Activated naive CD8-positive, alpha-beta T cell treated with anti-CD3 and anti-CD28 coated beads, Interleukin-2, amount 50 U/mL, for 24 hours (primary cell): Measurements from ENCODE around the gene RHOXF1.
A peak's percentile ranks its signal among the peaks of the same experiment; 100 is the strongest.
"Not testable (repeated sequence)": the region's sequence is repeated elsewhere in the genome, so short reads cannot be mapped to it uniquely, and the experiment has no call there.

Experiments used
- ATAC-seq: fragments of 150-1000 bp; cut with Tn5 transposase; one replicate; pipeline ENCODE4 v1.10.0; 2021
- DNase-seq: peaks from one replicate; pipeline ENCODE4 v3.0.0; 2021
- H3K27ac Mint-ChIP-seq: one replicate; pipeline ENCODE4 v1.8.0; 2021; ENCODE audit warnings: mild to moderate bottlenecking, mixed read lengths
- H3K27me3 Mint-ChIP-seq: one replicate; pipeline ENCODE4 v1.8.0; 2021; ENCODE audit warnings: mixed read lengths
- H3K36me3 Mint-ChIP-seq: one replicate; pipeline ENCODE4 v1.8.0; 2021; ENCODE audit warnings: low read depth, mixed read lengths
- H3K4me1 Mint-ChIP-seq: one replicate; pipeline ENCODE4 v1.8.0; 2021; ENCODE audit warnings: mixed read lengths
- H3K4me3 Mint-ChIP-seq: one replicate; pipeline ENCODE4 v1.8.0; 2021; ENCODE audit warnings: mild to moderate bottlenecking, moderate library complexity, mixed read lengths
- H3K9me3 Mint-ChIP-seq: one replicate; pipeline ENCODE4 v1.8.0; 2021; ENCODE audit warnings: mixed read lengths

Gene RHOXF1

GRCh38 chrX:120115438-120115963, at the start of gene RHOXF1:
Gene RHOXF1, minus strand, starts transcription at chrX:120115913. Its CDS starts 51 bp downstream, at chrX:120115862.
- no peaks in the 10 kb centered on the region for H3K9me3 Mint-ChIP-seq
- no peak within 1 kb of the TSS for H3K4me3 Mint-ChIP-seq
- H3K36me3 Mint-ChIP-seq = no peaks in the 10 kb centered on the region
- no peaks in the 10 kb centered on the region for H3K27me3 Mint-ChIP-seq
- no peak for DNase-seq
- H3K4me1 Mint-ChIP-seq = no peaks in the 10 kb centered on the region
- no peak within 1 kb of the TSS for H3K27ac Mint-ChIP-seq
- no peak for ATAC-seq

- not testable (repeated sequence) for H3K27me3 Mint-ChIP-seq, H3K27ac Mint-ChIP-seq, H3K4me3 Mint-ChIP-seq, H3K4me1 Mint-ChIP-seq, ATAC-seq, H3K36me3 Mint-ChIP-seq, H3K9me3 Mint-ChIP-seq, DNase-seq
These were observed 43.4 kb upstream of the RHOXF1 start for GRCh38 chrX:120159086-120159485.

GRCh38 chrX:120158313-120158712, 42.6 kb upstream of the RHOXF1 start, which contains the start of gene RHOXF2:
Gene RHOXF2, plus strand, starts transcription at chrX:120158613. Its CDS starts 138 bp downstream, at chrX:120158751.
- H3K27ac Mint-ChIP-seq, DNase-seq, ATAC-seq, H3K36me3 Mint-ChIP-seq, H3K4me1 Mint-ChIP-seq, H3K27me3 Mint-ChIP-seq, H3K4me3 Mint-ChIP-seq, H3K9me3 Mint-ChIP-seq: not testable (repeated sequence)

- DNase-seq, H3K27ac Mint-ChIP-seq, H3K27me3 Mint-ChIP-seq, ATAC-seq, H3K4me3 Mint-ChIP-seq, H3K9me3 Mint-ChIP-seq, H3K36me3 Mint-ChIP-seq: not testable (repeated sequence)
- peaks cover 12% of the 10 kb centered on the region for H3K4me1 Mint-ChIP-seq
These were observed 34.5 kb upstream of the RHOXF1 start for GRCh38 chrX:120150109-120150744.

- H3K4me3 Mint-ChIP-seq = no peak overlapping the region
- H3K27ac Mint-ChIP-seq = no peak overlapping the region
- ATAC-seq (no peak), DNase-seq (no peak)
- peaks cover 24% of the 10 kb centered on the region for H3K4me1 Mint-ChIP-seq
- H3K27me3 Mint-ChIP-seq = no peaks in the 10 kb centered on the region
- H3K9me3 Mint-ChIP-seq = peaks cover 5% of the 10 kb centered on the region
- peaks cover 7% of the 10 kb centered on the region for H3K36me3 Mint-ChIP-seq
These were observed 31.8 kb upstream of the RHOXF1 start for GRCh38 chrX:120147537-120147936.

GRCh38 chrX:120146323-120146722, 30.6 kb upstream of the RHOXF1 start:
- not testable (repeated sequence) for H3K9me3 Mint-ChIP-seq, H3K27me3 Mint-ChIP-seq, H3K36me3 Mint-ChIP-seq, DNase-seq, ATAC-seq, H3K4me3 Mint-ChIP-seq, H3K27ac Mint-ChIP-seq
- H3K4me1 Mint-ChIP-seq = peaks cover 26% of the 10 kb centered on the region

GRCh38 chrX:120145295-120145925, 29.7 kb upstream of the RHOXF1 start:
- no peak for DNase-seq
- Mint-ChIP-seq H3K27ac (no peak overlapping the region), H3K27me3 (no peaks in the 10 kb centered on the region), H3K36me3 (peaks cover 7% of the 10 kb centered on the region), H3K4me3 (no peak overlapping the region), H3K9me3 (peaks cover 5% of the 10 kb centered on the region), H3K4me1 (peaks cover 26% of the 10 kb centered on the region)
- ATAC-seq = no peak

- ATAC-seq (no peak), DNase-seq (no peak)
- peak overlapping the region; percentile 18 for H3K27ac Mint-ChIP-seq
- peaks cover 26% of the 10 kb centered on the region for H3K4me1 Mint-ChIP-seq
- peaks cover 7% of the 10 kb centered on the region for H3K36me3 Mint-ChIP-seq
- peak overlapping the region; percentile 38 for H3K4me3 Mint-ChIP-seq
- H3K27me3 Mint-ChIP-seq = no peaks in the 10 kb centered on the region
- H3K9me3 Mint-ChIP-seq = peaks cover 5% of the 10 kb centered on the region
These were observed 28.6 kb upstream of the RHOXF1 start for GRCh38 chrX:120144178-120144844.

- ATAC-seq (no peak), DNase-seq (no peak)
- peaks cover 16% of the 10 kb centered on the region for H3K4me1 Mint-ChIP-seq
- H3K9me3 Mint-ChIP-seq = no peaks in the 10 kb centered on the region
- no peaks in the 10 kb centered on the region for H3K36me3 Mint-ChIP-seq
- no peaks in the 10 kb centered on the region for H3K27me3 Mint-ChIP-seq
- no peak overlapping the region for H3K27ac Mint-ChIP-seq
- no peak overlapping the region for H3K4me3 Mint-ChIP-seq
These were observed 24.7 kb upstream of the RHOXF1 start for GRCh38 chrX:120140293-120140981.

- Mint-ChIP-seq H3K36me3 (no peaks in the 10 kb centered on the region), H3K27me3 (no peaks in the 10 kb centered on the region), H3K4me1 (peaks cover 2% of the 10 kb centered on the region), H3K4me3 (no peak overlapping the region), H3K27ac (no peak overlapping the region), H3K9me3 (no peaks in the 10 kb centered on the region)
- ATAC-seq (no peak), DNase-seq (no peak)
These were observed 21.7 kb upstream of the RHOXF1 start for GRCh38 chrX:120137439-120137838.

- peaks cover 2% of the 10 kb centered on the region for H3K4me1 Mint-ChIP-seq
- ATAC-seq (no peak), DNase-seq (no peak)
- H3K27me3 Mint-ChIP-seq = no peaks in the 10 kb centered on the region
- H3K36me3 Mint-ChIP-seq = no peaks in the 10 kb centered on the region
- no peaks in the 10 kb centered on the region for H3K9me3 Mint-ChIP-seq
- H3K4me3 Mint-ChIP-seq = no peak overlapping the region
- H3K27ac Mint-ChIP-seq = no peak overlapping the region
These were observed 21.1 kb upstream of the RHOXF1 start for GRCh38 chrX:120136840-120137239.

- Mint-ChIP-seq H3K4me3 (no peak overlapping the region), H3K4me1 (no peaks in the 10 kb centered on the region), H3K27ac (no peak overlapping the region), H3K27me3 (no peaks in the 10 kb centered on the region), H3K36me3 (no peaks in the 10 kb centered on the region), H3K9me3 (no peaks in the 10 kb centered on the region)
- ATAC-seq (no peak), DNase-seq (no peak)
These were observed 20.4 kb upstream of the RHOXF1 start for GRCh38 chrX:120136128-120136527.

- not testable (repeated sequence) for H3K4me3 Mint-ChIP-seq, ATAC-seq, H3K27ac Mint-ChIP-seq, H3K36me3 Mint-ChIP-seq, H3K9me3 Mint-ChIP-seq, DNase-seq, H3K4me1 Mint-ChIP-seq, H3K27me3 Mint-ChIP-seq
These were observed 12.7 kb upstream of the RHOXF1 start for GRCh38 chrX:120128306-120128846.

- no peak overlapping the region for H3K27ac Mint-ChIP-seq
- no peak for DNase-seq
These were observed 9.7 kb upstream of the RHOXF1 start for GRCh38 chrX:120125444-120125843.

More at GRCh38 chrX:120125444-120125843, 9.7 kb upstream of the RHOXF1 start:
- Mint-ChIP-seq H3K9me3 (no peaks in the 10 kb centered on the region), H3K4me3 (no peak overlapping the region), H3K36me3 (no peaks in the 10 kb centered on the region), H3K4me1 (no peaks in the 10 kb centered on the region), H3K27me3 (no peaks in the 10 kb centered on the region)
- ATAC-seq = no peak
